HepG2 (cell line): ENCODE data around the gene GCDH.

ENCODE experiments used
- EP300 ChIP-seq, 3 experiments: sonication (generic) in 1 of 3; formaldehyde crosslinking in 1 of 3; IDR thresholded peaks; 2 replicates each; pipeline versions ENCODE4 v1.5.1 to v1.6.1; 2011 to 2020; ENCODE audit warnings: low read depth in 2 of 3, low read length in 2 of 3, borderline replicate concordance in 1 of 3, improper control_type of control experiment in 1 of 3, mild to moderate bottlenecking in 1 of 3, missing genetic modification reagents in 1 of 3, moderate library complexity in 1 of 3
- HNRNPL ChIP-seq: fragments of 200-400 bp; formaldehyde crosslinking; IDR thresholded peaks from 2 replicates; pipeline ENCODE4 v1.6.1; 2017; ENCODE audit warnings: mild to moderate bottlenecking, low read depth, low read length
- SOX6 ChIP-seq, 2 experiments: fragments of 450-650 bp in 1 of 2; sonication (generic) in 1 of 2; formaldehyde crosslinking in 1 of 2; IDR thresholded peaks; 2 replicates each; pipeline versions ENCODE4 v1.4.0 to v1.6.1; 2017 to 2020; ENCODE audit warnings: antibody characterized with exemption in 1 of 2, mild to moderate bottlenecking in 1 of 2, missing genetic modification reagents in 1 of 2
- STAT5B ChIP-seq: sonication (generic); formaldehyde crosslinking; IDR thresholded peaks from 2 replicates; pipeline ENCODE4 v1.4.0; 2020; ENCODE audit warnings: missing genetic modification reagents
- YEATS2 ChIP-seq: sonication (generic); formaldehyde crosslinking; IDR thresholded peaks from 2 replicates; pipeline ENCODE4 v1.4.0; 2020; ENCODE audit warnings: missing genetic modification reagents, borderline replicate concordance
- TF ChIP-seq, protein P1 (sequence below): IDR thresholded peaks from 2 replicates; pipeline ENCODE4 v1.6.1; 2012; ENCODE audit warnings: inconsistent platforms
- TF ChIP-seq, protein P2 (sequence below): sonication (generic); formaldehyde crosslinking; IDR thresholded peaks from 2 replicates; pipeline ENCODE4 v1.5.0; 2020; ENCODE audit warnings: mild to moderate bottlenecking, missing genetic modification reagents, borderline replicate concordance
- TF ChIP-seq, protein P3 (sequence below): sonication (generic); formaldehyde crosslinking; IDR thresholded peaks from 2 replicates; pipeline ENCODE4 v1.5.0; 2020; ENCODE audit warnings: mild to moderate bottlenecking, missing genetic modification reagents, moderate library complexity

DNA sequence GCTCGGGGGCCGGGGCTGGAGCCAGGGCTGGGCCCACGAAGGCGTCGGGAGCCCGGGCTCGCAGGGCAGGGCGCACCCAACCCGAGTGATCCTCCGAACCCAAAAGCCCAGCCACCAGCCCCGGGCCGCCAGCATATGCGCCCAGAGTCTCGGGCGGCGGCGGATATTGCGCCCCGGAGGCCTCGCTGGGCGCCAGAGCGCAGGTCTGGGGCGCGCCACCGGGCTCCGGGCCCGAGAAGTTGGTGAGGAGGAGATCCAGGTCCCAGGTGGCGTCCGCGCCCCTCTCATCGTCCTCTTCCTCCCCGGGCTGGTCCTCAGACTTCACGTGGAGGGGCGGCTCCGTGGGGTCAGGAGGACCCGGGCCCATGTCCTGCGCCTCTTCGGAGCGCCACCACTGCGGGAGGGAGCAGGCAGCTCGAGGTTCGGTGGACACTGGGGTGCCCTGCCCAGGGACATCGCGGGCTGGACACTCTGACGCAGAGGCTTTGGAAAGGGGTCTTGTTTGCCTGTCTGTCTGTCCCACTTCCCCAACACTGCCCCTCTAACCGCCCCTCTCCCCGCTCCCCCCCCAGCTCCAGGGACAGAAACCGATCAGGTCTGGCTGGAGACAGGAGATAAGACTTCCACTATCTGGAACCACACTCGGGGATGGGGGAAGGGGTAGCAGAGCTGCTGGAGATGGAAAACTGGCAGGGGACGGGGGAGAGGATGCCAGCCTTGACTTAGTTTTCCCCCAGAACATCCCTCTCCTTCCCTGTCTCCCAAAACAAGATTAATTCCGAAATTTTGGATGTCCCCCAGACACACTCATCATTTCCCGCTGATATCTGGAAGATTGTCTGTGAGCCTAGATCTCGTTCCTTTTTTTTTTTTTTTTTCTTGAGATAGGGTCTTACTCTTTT lies 5.0 kb upstream of the GCDH start:
- no peak for TF ChIP-seq STAT5B
- TF ChIP-seq SOX6 (IDR thresholded peaks at IDR 0.05): no peak
- no peak for TF ChIP-seq SOX6 (CRISPR knock-in tag; IDR thresholded peaks at IDR 0.05)
- TF ChIP-seq, protein P1, sequence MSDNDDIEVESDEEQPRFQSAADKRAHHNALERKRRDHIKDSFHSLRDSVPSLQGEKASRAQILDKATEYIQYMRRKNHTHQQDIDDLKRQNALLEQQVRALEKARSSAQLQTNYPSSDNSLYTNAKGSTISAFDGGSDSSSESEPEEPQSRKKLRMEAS: no peak
- TF ChIP-seq EP300 (IDR thresholded peaks at IDR 0.05; ENCODE audit: low read depth in 2 of 2, low read length in 2 of 2): no peak
- no peak for TF ChIP-seq EP300 (CRISPR knock-in tag; IDR thresholded peaks at IDR 0.05; ENCODE audit: borderline replicate concordance)
- TF ChIP-seq, protein P2, sequence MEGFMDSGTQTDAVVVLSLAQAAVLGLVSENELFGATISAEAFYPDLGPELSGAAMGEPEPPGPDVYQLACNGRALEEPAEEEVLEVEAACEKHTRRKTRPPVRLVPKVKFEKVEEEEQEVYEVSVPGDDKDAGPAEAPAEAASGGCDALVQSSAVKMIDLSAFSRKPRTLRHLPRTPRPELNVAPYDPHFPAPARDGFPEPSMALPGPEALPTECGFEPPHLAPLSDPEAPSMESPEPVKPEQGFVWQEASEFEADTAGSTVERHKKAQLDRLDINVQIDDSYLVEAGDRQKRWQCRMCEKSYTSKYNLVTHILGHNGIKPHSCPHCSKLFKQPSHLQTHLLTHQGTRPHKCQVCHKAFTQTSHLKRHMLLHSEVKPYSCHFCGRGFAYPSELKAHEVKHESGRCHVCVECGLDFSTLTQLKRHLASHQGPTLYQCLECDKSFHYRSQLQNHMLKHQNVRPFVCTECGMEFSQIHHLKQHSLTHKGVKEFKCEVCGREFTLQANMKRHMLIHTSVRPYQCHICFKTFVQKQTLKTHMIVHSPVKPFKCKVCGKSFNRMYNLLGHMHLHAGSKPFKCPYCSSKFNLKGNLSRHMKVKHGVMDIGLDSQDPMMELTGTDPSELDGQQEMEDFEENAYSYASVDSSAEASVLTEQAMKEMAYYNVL: no peak
- TF ChIP-seq, protein P3, sequence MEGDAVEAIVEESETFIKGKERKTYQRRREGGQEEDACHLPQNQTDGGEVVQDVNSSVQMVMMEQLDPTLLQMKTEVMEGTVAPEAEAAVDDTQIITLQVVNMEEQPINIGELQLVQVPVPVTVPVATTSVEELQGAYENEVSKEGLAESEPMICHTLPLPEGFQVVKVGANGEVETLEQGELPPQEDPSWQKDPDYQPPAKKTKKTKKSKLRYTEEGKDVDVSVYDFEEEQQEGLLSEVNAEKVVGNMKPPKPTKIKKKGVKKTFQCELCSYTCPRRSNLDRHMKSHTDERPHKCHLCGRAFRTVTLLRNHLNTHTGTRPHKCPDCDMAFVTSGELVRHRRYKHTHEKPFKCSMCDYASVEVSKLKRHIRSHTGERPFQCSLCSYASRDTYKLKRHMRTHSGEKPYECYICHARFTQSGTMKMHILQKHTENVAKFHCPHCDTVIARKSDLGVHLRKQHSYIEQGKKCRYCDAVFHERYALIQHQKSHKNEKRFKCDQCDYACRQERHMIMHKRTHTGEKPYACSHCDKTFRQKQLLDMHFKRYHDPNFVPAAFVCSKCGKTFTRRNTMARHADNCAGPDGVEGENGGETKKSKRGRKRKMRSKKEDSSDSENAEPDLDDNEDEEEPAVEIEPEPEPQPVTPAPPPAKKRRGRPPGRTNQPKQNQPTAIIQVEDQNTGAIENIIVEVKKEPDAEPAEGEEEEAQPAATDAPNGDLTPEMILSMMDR (CRISPR knock-in tag): no peak
- no peak for TF ChIP-seq YEATS2 (CRISPR knock-in tag)
- TF ChIP-seq HNRNPL: no peak
